ENCODE data around the gene RREB1.

The RREB1 gene

DNA sequence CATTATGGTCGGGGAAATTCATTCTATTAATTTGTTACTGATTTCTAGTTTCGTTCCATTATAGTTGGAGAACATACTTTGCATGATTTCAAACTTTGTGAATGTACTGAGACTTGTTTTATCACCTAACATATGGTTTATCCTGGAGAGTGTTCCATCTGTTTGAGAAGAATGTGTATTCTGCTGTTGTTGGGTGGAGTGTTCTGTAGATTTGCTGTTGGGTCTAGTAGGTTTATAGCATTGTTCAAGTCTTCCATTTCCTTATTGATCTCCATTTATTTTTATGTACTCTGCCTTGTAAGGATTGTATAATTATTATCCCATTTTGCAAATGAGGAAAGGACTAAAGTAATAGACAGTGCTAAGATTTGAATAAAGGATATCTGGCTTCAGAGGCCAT lies 85.4 kb downstream of the RREB1 start:
- no peak for DNase-seq (ENCODE audit: low read depth, low spot score)

DNA sequence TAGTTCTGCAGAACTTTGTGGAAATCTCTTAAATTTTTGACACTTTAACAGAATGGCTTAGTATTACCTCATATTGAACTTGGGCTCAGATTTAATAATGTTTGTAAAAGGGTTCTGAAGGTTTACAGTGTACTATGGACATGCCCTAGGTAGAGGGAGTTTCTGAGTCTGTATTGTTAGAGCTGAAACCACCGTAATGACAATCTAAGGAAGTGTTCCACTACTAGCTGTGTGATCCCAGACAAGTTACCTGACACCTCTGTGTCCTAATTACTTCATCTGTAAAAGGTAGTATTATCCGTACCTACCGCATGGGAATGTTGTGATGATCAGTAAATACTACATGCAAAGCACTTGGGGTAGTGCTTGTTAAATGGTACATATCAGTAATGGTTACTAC lies 86.9 kb downstream of the RREB1 start:
- DNase-seq (ENCODE audit: low read depth, low spot score), result no peak

DNA sequence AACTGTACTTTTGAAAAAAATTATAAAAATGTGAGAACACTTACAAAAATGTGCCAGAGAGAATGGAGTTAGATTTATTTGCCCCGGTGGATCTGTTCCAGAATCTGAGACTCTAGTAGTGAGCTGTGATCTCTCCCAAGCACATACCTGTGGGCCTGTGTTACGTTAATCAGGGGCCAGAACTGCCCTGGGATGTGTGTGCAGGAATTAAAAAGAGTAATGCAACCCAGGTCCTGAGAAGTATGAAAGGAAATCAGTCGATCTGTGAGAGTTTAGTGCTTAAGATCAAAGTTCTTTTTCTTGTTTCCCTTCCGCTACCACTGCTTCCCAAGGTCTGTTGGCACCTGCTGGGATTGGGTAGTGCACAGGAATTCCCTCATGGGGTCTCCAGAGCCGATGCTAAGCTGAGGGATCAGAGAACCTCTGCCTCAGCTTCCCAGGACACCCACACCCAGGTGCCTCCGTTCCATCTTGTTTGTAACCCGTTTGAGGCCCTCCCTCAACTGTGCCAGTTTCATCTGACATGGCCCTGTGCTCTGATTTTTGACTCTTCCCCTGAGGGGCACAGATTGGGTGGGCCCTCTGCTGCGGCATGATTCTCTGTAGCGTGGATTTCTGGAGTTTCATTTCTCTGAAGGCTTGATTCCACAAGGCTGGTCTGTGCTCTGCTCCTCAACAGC lies 87.7 kb downstream of the RREB1 start:
- DNase-seq (ENCODE audit: low read depth, low spot score), result no peak

DNA sequence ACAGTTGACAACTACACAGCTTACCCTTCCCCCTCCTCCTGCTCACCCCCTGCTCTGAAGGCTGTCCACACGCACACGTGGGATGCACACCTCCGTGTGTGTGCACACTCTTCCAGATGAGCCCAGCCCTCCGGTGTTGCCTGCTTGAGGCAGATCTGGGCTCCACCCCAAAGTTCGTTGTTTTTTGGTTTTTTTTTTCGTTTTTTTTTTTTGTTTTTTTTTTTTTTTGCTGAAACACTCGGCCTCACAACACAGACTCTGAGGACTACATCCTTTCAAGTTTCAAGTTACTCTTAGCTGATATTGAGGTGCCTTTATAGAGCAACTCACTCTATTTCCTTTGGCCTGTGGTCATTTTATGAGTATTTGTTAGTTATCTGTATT lies 88.2 kb downstream of the RREB1 start:
- no peak for DNase-seq (ENCODE audit: low read depth, low spot score)

DNA sequence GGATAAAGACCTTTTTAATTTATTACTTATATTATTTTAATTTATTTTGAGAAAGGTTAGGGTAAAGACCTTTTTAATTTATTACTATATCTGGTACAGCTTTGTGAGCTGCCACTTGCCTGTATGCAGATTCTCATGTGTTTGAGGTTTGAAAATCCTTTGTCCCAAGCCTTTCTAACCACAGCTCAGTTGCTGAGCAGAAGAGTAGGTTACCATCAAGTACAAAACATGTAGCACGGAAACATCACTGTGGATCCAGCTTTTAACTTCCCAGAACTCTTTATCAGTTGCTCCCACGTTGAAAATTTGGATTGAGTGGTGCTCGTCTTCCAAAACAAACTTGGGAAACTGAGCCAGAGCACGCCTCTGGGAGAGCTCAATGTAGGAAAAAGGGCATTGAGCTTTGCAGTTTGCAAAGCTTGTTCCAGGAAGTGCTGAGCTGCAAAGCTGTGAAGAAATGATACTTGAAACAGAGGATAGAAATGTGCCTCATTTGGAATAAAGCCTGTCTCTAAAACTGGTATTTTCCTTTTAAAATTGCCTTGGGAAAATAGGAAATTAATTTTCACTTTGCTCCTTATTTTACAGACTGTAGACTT lies 89.0 kb downstream of the RREB1 start:
- DNase-seq (ENCODE audit: low read depth, low spot score), result no peak

DNA sequence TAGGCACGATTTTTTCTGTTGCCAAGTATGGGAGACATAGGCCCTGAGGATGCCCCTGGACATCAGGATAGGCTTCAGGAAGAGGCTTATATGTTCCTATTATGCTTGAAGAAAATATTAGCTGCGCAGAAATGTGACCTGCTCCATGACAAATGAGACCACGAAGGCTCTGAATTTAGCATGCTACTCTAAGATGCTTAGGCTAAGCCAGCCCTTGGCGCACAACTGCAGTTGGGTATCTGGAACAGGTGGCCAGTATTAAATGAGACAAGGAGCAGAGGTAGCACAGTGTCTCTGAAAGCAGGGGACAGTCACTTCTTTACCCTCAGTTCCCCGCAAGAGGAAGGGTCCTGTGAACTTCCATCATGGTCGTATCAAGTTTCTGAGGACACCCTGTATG lies 90.0 kb downstream of the RREB1 start:
- no peak for DNase-seq (ENCODE audit: low read depth, low spot score)

DNA sequence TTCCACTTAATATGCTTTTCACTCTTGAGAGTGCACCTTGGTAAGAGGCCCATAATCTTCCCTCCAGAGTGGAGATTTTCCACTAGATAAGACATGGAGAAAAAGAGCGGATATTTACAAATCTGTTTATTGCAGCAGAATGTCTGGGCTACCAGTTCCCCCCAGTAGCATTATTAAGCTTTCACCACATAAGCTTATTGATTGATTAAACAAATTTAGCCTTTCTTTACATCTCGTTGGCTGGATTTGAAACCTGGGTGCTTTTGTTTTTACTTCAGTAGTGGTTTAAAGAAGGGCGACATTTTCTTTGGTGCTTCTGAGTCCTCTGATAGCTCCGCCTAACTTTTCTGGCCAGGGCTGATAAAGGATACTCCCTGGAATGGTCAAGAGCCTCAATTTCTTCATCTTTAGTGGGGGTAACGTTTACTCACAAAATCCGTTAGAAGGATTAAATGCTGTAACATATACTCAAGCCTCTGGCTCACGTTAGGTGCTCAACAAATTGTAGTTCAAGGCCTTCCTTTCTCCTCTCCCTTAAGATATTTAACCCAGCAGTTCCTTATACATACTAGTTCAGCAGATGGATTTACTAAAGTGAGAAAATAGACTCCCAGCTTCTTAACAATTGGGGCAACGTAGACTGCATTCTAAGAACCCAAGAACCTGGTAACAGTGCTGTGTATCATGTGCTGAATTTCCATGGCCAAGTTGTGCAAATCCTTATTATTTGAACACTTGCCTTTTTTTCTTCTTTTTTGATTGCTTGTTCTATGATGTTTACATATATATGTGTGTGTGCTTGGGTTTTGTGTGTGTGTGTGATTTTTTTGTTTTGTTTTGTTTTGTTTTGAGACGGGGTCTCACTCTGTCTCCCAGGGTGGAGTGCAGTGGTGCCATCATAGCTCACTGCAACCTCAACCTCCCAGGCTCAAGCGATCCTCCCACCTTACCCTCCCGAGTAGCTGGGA lies 91.4 kb downstream of the RREB1 start:
- no peak for DNase-seq (ENCODE audit: low read depth, low spot score)

DNA sequence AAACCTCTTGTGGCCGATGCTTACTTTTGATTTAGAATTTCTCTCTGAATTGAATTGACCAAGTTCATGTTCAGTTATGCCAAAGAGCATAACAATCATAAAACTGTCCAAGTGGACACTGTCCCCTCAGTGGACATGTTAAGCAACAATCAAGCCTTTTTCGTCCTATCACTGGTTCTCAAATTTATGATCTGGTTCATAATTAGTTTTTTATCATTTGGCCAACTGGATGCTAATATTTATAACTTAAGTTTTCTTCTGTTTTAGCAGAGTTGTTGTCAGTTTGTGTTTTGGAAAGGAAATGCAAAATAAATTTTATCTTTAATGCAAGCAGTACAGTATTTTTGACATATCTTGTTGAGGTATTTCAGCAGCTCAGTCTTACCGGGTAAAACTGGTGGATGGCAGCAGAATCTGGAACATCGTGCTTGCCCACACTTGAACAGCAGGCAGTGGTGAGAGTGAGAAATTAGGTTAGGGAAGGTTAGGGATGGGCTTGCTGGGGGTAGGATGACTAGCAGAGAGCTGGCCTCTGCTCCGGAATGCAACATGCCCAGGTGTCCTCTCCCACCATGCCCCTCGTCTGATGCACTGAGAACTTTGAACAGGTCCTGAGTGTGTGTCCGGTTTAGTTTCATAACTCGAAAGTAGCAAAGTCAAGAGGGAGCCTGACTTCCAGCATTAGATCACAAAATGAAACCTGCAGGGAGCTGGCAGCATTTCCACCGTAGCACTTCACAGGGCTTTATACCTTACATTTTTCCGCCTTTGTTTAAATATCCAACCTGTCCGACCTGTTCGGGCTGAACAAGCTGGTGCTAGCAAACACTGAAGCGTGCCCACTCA lies 93.1 kb downstream of the RREB1 start:
- no peak for DNase-seq (ENCODE audit: low read depth, low spot score)

DNA sequence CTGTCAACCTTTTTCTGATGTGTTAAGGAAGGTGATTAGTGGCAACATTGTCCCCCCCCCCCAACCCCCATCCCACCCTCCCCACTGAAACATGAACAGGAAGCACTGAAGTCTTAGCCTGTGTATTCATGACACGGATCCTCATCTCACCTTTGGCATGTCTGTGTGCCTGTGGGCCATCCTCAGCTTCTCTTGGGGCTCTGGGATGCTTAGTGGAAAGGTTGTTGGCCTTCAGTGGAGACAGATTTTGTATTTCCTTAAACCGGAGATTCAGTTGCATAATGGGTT lies 93.6 kb downstream of the RREB1 start:
- DNase-seq (ENCODE audit: low read depth, low spot score), result no peak

DNA sequence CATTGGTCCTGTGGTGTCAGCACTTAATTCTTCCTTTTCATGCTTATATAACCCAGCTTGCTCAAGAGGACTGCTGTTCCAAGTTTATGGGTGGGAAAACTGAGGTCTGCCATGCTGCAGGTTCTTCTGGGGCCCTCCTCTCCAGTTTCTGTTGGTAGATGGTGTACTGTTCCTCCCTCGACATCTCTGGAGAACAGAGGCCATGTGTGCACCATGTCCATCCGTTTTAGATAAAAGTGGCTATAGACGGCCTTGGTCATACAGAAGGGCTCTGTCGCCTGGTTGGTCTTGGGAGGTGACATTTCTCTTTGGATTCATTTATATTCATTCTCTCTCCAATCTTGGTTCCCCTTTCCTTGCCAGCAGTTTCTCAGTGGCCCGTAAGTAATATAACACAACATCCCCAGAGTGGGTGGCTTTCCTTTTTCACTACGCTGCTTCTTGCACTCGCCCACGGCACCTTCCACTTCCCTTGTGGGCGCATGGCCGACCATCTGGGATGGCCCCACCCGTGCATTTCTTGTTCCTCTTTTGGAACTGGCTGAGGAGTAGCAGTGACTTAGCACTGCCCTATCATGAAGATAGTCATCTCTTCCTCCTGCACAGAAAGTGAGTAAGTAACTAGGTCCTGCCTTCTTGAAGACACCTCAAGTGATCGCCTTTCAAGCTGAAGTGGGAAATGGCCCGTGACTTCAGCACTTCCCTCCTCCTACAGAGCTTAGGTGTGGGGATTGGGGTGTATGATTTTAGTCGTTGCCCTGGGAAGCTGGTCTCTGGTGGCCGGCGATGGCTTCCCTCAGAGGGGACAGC lies 94.2 kb downstream of the RREB1 start:
- no peak for DNase-seq (ENCODE audit: low read depth, low spot score)

DNA sequence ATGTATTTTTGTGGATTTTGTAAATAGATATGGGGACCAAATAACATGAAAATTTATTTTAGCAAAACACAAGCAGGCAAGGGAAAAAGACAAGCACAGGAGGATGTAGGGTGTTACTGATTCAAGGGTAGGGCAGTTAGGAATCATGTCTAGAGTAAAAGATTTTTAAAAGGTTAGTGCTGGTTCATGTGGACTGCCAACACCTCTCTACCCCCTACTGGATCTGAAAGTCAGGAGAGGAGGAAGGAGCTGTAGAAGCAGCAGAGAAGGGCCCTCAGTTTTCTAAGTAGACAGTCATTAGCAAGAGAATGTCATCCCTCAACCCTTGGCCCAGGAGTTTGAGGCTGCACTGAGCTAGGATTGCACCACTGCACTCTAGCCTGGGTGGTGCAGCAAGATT lies 95.2 kb downstream of the RREB1 start:
- no peak for DNase-seq (ENCODE audit: low read depth, low spot score)

DNA sequence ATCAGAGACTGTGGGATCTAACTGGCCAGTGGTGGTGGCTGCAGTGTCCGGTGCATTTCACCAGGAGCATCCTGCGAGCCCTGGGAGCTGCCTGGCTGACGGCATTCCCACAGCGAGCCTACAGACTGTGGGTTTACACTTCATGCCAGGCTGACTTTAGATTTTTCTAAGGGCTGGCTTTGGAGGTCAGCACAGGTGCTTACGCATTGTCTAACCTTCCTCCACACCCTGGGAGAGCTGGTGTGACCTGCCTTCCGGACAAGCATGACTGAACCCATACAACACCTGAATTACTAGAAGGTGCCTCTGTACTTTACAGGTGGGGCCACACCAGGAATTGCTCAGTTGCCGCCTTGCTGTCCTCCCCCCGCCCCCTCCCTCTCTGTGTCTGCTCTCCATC lies 96.2 kb downstream of the RREB1 start:
- DNase-seq (ENCODE audit: low read depth, low spot score), result no peak

DNA sequence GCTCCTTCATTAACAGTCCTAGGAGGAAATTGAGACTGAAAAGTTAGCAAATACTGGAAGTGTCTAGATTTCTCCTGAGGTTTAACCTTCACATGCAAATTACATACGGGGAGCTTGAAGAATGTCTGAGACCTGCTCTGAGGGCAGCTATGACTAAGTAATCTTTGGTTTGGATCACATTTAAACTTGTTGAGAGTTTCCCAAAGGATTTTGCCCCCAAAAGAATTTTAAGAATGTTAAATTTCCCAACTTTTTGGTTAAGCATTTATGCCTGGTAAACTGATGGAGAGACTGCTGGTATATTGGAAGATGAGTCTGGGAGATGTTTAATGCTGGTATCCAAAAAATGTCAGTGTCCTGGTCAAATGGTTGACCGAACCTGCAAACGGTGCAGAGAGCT lies 97.0 kb downstream of the RREB1 start:
- DNase-seq (ENCODE audit: low read depth, low spot score), result no peak

DNA sequence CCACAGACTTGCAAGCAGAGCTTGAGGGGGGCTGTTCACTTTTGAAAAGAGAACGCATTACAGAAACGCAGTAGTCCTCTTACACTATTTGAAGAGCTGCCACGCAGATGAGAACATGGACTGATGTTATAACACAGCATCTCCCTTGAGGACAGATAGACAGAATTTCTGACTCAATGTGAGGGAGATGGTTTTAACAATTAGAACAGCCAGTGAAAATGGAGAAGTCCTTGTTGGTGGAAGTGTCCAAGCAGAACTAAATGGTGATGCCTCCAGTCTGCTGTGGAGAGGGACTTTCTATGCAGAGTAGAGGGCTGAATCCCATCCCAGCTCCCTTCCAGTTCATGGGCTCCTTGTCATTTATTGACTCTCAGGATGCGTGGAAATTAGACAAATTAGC lies 100.0 kb downstream of the RREB1 start:
- DNase-seq (ENCODE audit: low read depth, low spot score), result no peak

DNA sequence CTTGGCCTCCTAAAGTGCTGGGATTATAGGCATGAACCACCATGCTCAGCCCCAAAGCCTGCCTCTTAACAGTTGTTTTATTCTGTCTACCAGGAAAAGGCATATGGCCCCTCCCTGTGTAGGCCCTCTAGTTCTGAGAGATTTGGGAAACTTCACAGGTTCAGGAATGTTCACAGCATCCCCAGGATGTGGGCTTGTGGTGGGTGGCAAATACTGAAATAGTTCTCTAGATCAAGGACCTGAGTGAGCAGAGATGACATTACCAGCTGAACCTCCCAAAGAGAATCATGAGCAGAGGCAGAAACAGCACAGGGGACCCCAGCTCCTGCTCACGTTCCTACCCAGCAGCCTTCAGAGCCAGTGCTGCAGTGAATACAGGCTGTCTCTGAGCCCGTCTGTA lies 105.7 kb downstream of the RREB1 start:
- no peak for DNase-seq (ENCODE audit: low read depth, low spot score)

DNA sequence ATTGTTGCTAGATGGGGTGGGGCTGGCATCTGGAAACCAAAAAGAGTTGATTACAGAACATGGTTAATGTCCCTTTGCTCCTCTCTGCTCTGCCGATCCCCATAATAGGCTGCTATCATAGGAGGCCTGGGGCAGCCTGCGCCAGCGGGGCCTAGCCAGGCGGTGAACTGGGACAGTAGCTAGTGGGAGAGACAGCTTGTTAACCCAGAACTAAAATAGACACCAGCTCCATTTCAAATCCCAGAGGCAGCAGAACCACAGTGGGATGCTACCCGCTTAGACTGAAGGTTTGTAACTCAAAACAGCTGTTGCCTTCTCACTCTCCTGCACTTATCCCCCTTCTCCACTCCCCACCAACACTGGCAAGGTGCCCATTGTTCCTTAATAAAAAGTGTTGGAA lies 106.7 kb downstream of the RREB1 start:
- DNase-seq (ENCODE audit: low read depth, low spot score), result no peak

DNA sequence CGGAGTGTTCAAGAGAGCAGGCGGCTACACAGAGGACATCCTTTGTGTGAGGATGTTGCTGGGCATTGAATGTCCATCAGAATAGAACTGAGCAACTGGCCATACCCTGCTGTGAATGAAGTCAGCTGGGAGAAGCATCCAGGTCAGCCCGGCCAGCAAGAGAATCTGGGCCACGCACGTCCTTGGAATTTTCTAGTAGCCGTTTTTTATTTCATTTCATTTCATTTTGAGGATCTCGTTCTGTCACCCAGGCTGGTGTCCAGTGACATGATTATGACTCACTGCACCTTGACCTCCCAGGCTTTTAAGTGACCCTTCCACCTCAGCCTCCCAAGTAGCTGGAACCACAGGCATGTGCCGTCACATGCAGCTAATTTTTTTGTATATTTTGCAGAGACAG lies 107.4 kb downstream of the RREB1 start:
- no peak for DNase-seq (ENCODE audit: low read depth, low spot score)

DNA sequence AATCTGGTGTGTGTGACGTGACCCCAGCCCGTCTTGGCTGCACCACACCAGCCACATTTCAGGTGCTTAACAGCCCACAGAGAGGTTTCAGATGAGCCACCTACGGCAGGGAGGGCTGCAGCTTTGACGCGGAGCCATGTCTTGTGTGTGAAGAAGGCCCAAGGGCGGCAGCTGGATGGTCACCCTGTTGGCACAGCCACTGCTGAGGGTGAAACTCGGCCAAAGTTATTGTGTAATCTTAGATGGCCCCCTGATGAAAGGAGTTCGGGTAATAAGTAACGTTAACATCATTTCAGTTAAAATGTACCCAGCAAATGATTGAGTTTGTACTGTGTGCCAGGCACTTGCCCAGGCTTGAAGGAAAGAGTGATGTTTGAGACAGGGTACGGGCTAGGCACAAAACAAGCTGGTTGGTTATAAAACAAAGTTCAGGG lies 108.1 kb downstream of the RREB1 start:
- no peak for DNase-seq (ENCODE audit: low read depth, low spot score)

DNA sequence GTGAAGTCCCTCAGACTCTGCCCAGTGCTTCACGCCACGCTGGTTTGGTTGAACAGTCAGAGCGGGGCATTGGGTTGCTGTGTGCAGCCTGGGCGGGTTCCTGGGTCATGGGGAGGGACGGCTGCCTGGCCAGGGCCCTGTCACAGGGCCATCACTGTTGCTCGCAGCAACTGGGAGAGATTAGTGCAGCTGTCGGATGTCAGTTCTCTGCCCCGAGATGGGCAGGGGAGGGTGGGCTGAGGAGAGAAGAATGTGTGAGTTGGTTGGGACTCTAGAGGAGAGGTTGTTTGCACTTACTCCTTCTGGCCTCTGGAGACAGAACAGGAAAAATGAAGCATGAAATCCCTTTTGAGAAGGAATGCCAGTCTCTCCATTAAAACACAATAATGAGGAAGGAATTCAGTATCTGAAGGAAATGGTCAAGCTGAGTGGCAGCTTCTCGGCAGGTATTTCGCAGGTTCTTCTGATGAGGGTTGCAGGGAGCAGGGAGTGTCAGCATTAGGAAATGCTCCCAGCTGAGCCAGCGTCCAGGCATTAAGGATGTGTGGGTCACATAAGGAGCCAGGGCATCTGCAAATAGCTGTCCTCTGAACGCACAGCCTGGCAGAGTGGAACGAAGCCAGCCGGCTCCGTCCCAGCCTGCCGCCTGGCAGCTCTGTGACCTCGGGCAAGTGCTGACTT lies 109.3 kb downstream of the RREB1 start:
- no peak for DNase-seq (ENCODE audit: low read depth, low spot score)

DNA sequence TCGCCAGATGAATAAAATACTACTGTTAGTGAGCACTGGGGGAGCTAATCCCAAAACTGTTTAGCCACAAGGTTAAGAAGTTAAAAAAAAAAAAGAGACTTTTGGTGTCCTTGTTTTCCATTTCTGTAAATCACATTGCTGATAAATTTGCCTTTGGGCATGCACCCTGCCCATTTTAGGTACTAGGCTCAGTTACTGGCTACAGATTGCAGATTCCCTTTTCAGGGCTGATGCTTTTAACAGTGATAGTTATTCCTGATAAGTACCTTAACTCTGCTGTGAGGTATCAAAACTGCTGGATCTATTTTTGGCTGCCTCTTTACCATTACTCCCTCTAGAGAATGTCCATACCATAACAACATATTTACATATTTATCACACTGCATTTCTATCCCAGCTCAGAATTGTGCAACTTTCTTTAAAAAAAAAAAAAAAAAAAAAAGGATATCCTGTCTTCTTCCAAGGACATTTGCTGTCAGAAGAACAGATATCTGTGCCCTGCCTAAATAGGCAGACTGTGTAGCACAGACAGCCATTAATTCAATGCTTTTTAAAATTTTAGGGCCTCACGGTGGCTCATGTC lies 110.7 kb downstream of the RREB1 start:
- no peak for DNase-seq (ENCODE audit: low read depth, low spot score)

All from iPS DF 19.7 (cell line).